Measurements from ENCODE around the gene DRD2. TPM values are rescaled to one million over a fixed set of nuclear protein-coding genes. Genes with fewer than 3 reads are reported as not detected.

The DRD2 gene
- total RNA-seq, 2 experiments from 2014 or later, result not detected

- no peak overlapping the region for H3K4me3 Mint-ChIP-seq
- intact Hi-C loops (cut with micrococcal nuclease), result no loop called here
- H3K9me3 Mint-ChIP-seq, result no peaks in the 10 kb centered on the region
These were observed 20.9 kb upstream of the DRD2 start for GRCh38 chr11:113496026-113496651.

GRCh38 chr11:113494021-113494420, 18.8 kb upstream of the DRD2 start:
- no peak for TF ChIP-seq CTCF (IDR thresholded peaks at IDR 0.05)
- Mint-ChIP-seq H3K36me3 (ENCODE audit: low read depth) (no peaks in the 10 kb centered on the region), H3K4me3 (no peak overlapping the region), H3K27me3 (peaks cover 2% of the 10 kb centered on the region), H3K27ac (no peak overlapping the region), H3K4me1 (ENCODE audit: low read depth) (no peaks in the 10 kb centered on the region), H3K9me3 (no peaks in the 10 kb centered on the region)
- ChIA-PET POLR2A (no interaction called here), CTCF (interaction anchor here (1.8 kb wide), 1 partner anchor 188 kb away, joined by 4 read pairs; no protein-coding TSS in a partner anchor)
- intact Hi-C loops (cut with micrococcal nuclease), result no loop called here
- no peak for ATAC-seq
- no peak for DNase-seq

More at GRCh38 chr11:113496026-113496651, 20.9 kb upstream of the DRD2 start:
- ATAC-seq (no peak), DNase-seq (no peak)
- POLR2A ChIA-PET, result no interaction called here
- no peak for TF ChIP-seq CTCF (IDR thresholded peaks at IDR 0.05)
- Mint-ChIP-seq H3K27ac (no peak overlapping the region), H3K36me3 (ENCODE audit: low read depth) (no peaks in the 10 kb centered on the region), H3K27me3 (peaks cover 2% of the 10 kb centered on the region), H3K4me1 (ENCODE audit: low read depth) (no peaks in the 10 kb centered on the region)
- CTCF ChIA-PET, result no interaction called here

GRCh38 chr11:113493206-113493605, 18.0 kb upstream of the DRD2 start:
- POLR2A ChIA-PET, result no interaction called here
- Mint-ChIP-seq H3K27me3 (peaks cover 2% of the 10 kb centered on the region), H3K9me3 (no peaks in the 10 kb centered on the region), H3K27ac (no peak overlapping the region), H3K36me3 (ENCODE audit: low read depth) (no peaks in the 10 kb centered on the region), H3K4me1 (ENCODE audit: low read depth) (no peaks in the 10 kb centered on the region), H3K4me3 (no peak overlapping the region)
- DNase-seq (no peak), ATAC-seq (no peak)
- intact Hi-C loops (cut with micrococcal nuclease), result no loop called here
- TF ChIP-seq CTCF (IDR thresholded peaks at IDR 0.05), result no peak
- CTCF ChIA-PET, result interaction anchor here (1.8 kb wide), 1 partner anchor 187 kb away, joined by 4 read pairs; no protein-coding TSS in a partner anchor

- peaks cover 2% of the 10 kb centered on the region for H3K27me3 Mint-ChIP-seq
- no peak for DNase-seq
- no peaks in the 10 kb centered on the region for H3K4me1 Mint-ChIP-seq (ENCODE audit: low read depth)
- intact Hi-C loops (cut with micrococcal nuclease), result no loop called here
- CTCF ChIA-PET, result no interaction called here
- POLR2A ChIA-PET, result no interaction called here
- no peak overlapping the region for H3K4me3 Mint-ChIP-seq
- TF ChIP-seq CTCF (IDR thresholded peaks at IDR 0.05), result no peak
- no peak for ATAC-seq
- H3K36me3 Mint-ChIP-seq (ENCODE audit: low read depth), result no peaks in the 10 kb centered on the region
- H3K9me3 Mint-ChIP-seq, result no peaks in the 10 kb centered on the region
- no peak overlapping the region for H3K27ac Mint-ChIP-seq
These were observed 13.7 kb upstream of the DRD2 start for GRCh38 chr11:113488931-113489351.

- ChIA-PET POLR2A (no interaction called here), CTCF (no interaction called here)
- Mint-ChIP-seq H3K27ac (no peak overlapping the region), H3K27me3 (no peaks in the 10 kb centered on the region), H3K36me3 (ENCODE audit: low read depth) (no peaks in the 10 kb centered on the region), H3K4me3 (no peak overlapping the region), H3K4me1 (ENCODE audit: low read depth) (no peaks in the 10 kb centered on the region), H3K9me3 (no peaks in the 10 kb centered on the region)
- intact Hi-C loops (cut with micrococcal nuclease), result no loop called here
- ATAC-seq, result no peak
- TF ChIP-seq CTCF (IDR thresholded peaks at IDR 0.05), result no peak
- no peak for DNase-seq
These were observed 12.4 kb upstream of the DRD2 start for GRCh38 chr11:113487622-113488021.

Data from activated CD8-positive, alpha-beta T cell treated with anti-CD3 and anti-CD28 coated beads for 36 hours (primary cell).